Fibroblast of the aortic adventitia (primary cell): ENCODE results near the gene CPEB1. TPM values are rescaled to one million over a fixed set of nuclear protein-coding genes. Genes with fewer than 3 reads are reported as not detected.
A peak's percentile ranks its signal among the peaks of the same experiment; 100 is the strongest.

Source experiments
- DNase-seq: peaks from one replicate; pipeline ENCODE4 v3.0.0-alpha.2; 2010; ENCODE audit warnings: low read depth
- H3K4me3 ChIP-seq: 2 replicates; pipeline ENCODE4 v1.5.1; 2011; ENCODE audit warnings: low read depth, mild to moderate bottlenecking, control low read depth, low read length, moderate library complexity
- CTCF ChIP-seq: IDR thresholded peaks from 2 replicates; pipeline ENCODE4 v1.5.1; 2011; ENCODE audit warnings: mild to moderate bottlenecking, low read length, control low read depth, inconsistent platforms; ENCODE audit not compliant: insufficient read depth
- total RNA-seq: library from RNA; depleted of rRNA; stranded (reverse); fragments of >200 nt; gene quantifications from 2 replicates; pipeline ENCODE4 v1.2.3, GENCODE V29; 2012; ENCODE audit warnings: low replicate concordance

CPEB1 gene
- total RNA-seq, 1 donor: 40.9 TPM

DNA sequence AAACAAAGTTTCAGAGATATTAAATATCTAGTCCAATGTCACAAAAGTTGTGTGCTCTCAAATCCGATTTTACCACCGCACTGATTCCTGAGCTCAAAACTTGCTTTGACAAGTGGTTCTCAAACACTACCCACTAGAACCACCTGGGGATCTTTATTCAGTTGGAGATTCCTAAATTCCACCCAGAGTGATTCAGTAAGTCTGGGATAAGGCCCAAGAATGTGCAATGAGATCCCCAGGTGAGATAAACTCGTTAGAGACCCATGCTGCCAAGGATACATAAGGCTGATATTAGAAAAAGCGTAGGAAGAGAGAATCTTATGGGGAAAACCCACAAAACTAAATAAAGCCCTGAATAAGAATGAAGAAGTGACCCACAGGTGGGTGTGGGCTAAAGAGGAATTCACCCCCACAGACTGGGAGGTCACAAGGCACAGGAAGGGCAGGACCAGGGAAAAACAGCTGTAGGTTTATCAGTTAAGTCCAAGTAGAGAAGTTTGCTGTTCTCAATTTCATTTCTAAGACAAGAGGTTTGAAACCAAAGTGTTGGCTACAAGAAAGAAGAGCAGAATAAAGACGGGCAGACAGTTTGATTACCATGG, 95.4 kb downstream of the CPEB1 start:
- TF ChIP-seq CTCF: no peak
- DNase-seq: no peak
- no peak overlapping the region for H3K4me3 ChIP-seq

DNA sequence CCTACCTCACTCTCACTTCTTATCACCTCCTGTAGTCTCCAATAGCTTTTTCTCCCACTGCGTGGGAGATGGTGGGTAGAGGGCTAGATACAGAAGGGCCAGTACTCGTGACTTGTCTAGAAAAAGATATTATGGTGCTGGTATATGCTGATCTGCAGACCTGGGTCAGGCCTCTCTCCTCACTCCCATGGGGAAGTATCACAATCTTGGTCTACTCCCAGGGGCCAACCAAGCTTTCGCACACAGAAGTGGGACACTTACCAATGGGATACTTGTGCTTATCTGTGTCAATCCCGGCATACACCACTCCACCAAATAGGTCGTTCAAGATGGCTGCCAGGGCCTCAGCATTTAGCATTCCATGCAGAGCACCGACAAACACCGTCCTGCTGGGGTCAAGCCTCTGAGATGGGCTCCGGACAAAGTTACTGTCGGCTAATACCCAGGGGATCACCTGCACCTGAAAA, 97.9 kb downstream of the CPEB1 start:
- no peak for TF ChIP-seq CTCF
- no peak overlapping the region for H3K4me3 ChIP-seq
- no peak for DNase-seq

- no peak overlapping the region for H3K4me3 ChIP-seq
- no peak for DNase-seq
- no peak for TF ChIP-seq CTCF
Observed at GRCh38 chr15:82548700-82549099, 98.5 kb downstream of the CPEB1 start.

DNA sequence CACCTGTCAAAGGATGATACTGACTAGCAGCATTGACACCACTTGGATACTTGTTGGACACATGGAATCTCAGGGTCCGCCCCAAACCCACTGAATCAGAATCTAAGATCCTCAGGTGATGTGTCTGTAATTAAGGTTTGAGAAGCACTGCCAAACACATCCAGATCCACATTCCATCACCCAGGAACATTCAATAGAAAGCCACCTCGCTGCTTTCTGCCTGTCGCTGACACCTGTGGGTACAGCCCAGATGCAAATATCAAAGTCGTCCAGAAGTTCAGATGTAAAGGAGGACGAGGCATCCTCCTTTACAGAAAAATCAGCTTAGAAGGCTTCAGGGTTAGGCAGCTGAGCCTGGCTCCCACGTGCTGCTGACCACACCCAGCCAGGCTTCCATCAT, 101.7 kb downstream of the CPEB1 start:
- DNase-seq: no peak
- no peak for TF ChIP-seq CTCF
- H3K4me3 ChIP-seq: no peak overlapping the region

GRCh38 chr15:82545002-82545401, 102.2 kb downstream of the CPEB1 start:
- DNase-seq: no peak
- TF ChIP-seq CTCF: no peak
- H3K4me3 ChIP-seq: no peak overlapping the region

DNA sequence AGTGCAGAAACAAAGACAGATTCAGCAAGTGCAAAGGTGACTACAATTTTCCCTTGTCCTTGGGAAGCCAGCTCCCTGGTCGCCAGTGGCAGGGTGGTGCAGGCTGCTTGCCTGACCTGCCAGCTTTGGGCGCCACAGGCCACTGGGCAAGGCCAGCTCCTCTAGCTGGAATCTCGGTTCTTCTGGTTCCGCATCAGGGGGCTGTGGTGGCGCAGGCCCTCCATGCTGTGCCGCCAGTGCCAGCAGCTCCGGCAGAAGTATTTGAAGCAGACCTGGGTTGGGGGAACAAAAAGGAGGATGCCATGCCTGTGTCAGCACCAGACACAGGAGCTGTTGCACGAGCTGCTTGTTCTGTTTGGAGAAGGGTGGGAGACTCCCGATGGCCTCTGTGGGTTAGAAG, 102.7 kb downstream of the CPEB1 start:
- TF ChIP-seq CTCF: no peak
- no peak for DNase-seq
- no peak overlapping the region for H3K4me3 ChIP-seq

- no peak for TF ChIP-seq CTCF
- DNase-seq: peak; percentile 86
- no peak overlapping the region for H3K4me3 ChIP-seq
Observed at GRCh38 chr15:82543160-82543559, 104.0 kb downstream of the CPEB1 start.
